ENCODE measurements around the gene PRRT1.
"Not testable (repeated sequence)": the region's sequence is repeated elsewhere in the genome, so short reads cannot be mapped to it uniquely, and the experiment has no call there.

PRRT1 gene

GRCh38 chr6:32151863-32152768, at the start of gene PRRT1:
Gene PRRT1 (minus strand): TSS chr6:32151939. CDS start chr6:32151827, 112 bp downstream.
- no peak for DNase-seq

- no peak for DNase-seq
These were observed 49.2 kb upstream of the PRRT1 start for GRCh38 chr6:32200711-32201475.

- DNase-seq = no peak
These were observed 47.1 kb upstream of the PRRT1 start for GRCh38 chr6:32198866-32199265.

- no peak for DNase-seq
These were observed 46.6 kb upstream of the PRRT1 start for GRCh38 chr6:32198345-32198696.

- peak; percentile 27 for DNase-seq
These were observed 45.2 kb upstream of the PRRT1 start for GRCh38 chr6:32196682-32197616.

GRCh38 chr6:32195902-32196681, 44.4 kb upstream of the PRRT1 start:
- DNase-seq = peak; percentile 79

- peak; percentile 100 for DNase-seq
These were observed 43.8 kb upstream of the PRRT1 start for GRCh38 chr6:32195652-32195901.

- peak; percentile 56 for DNase-seq
These were observed 43.3 kb upstream of the PRRT1 start for GRCh38 chr6:32194825-32195651.

- no peak for DNase-seq
These were observed 42.6 kb upstream of the PRRT1 start for GRCh38 chr6:32194388-32194787.

GRCh38 chr6:32193096-32193495, 41.4 kb upstream of the PRRT1 start:
- DNase-seq = not testable (repeated sequence)

- DNase-seq = peak; percentile 71
These were observed 40.9 kb upstream of the PRRT1 start, which contains the start of gene GPSM3 for GRCh38 chr6:32192608-32193039. Gene GPSM3 (minus strand): TSS chr6:32192643. CDS start chr6:32192513, 130 bp downstream.

GRCh38 chr6:32191696-32192607, 40.2 kb upstream of the PRRT1 start:
- DNase-seq = peak; percentile 74

- DNase-seq = peak; percentile 26
These were observed 39.4 kb upstream of the PRRT1 start for GRCh38 chr6:32190911-32191677.

GRCh38 chr6:32190054-32190851, 38.5 kb upstream of the PRRT1 start, which contains the start of gene PBX2:
Gene PBX2 (minus strand): TSS chr6:32190202. CDS start chr6:32189915, 287 bp downstream.
- peak; percentile 95 for DNase-seq

GRCh38 chr6:32189742-32190053, 38.0 kb upstream of the PRRT1 start:
- no peak for DNase-seq

- no peak for DNase-seq
These were observed 37.5 kb upstream of the PRRT1 start for GRCh38 chr6:32189069-32189741.

- DNase-seq = no peak
These were observed 36.8 kb upstream of the PRRT1 start for GRCh38 chr6:32188381-32189068.
